Measurements from ENCODE around the gene IL1R2. TPM values are rescaled to one million over a fixed set of nuclear protein-coding genes. Genes with fewer than 3 reads are reported as not detected.
A peak's percentile ranks its signal among the peaks of the same experiment; 100 is the strongest.

Gene IL1R2
- total and polyA plus RNA-seq, 2 of the 8 experiments (the other 6 are each of a cell fraction or from before 2014, with no cell fraction given), result 0.06 TPM; not detected in 1

DNA sequence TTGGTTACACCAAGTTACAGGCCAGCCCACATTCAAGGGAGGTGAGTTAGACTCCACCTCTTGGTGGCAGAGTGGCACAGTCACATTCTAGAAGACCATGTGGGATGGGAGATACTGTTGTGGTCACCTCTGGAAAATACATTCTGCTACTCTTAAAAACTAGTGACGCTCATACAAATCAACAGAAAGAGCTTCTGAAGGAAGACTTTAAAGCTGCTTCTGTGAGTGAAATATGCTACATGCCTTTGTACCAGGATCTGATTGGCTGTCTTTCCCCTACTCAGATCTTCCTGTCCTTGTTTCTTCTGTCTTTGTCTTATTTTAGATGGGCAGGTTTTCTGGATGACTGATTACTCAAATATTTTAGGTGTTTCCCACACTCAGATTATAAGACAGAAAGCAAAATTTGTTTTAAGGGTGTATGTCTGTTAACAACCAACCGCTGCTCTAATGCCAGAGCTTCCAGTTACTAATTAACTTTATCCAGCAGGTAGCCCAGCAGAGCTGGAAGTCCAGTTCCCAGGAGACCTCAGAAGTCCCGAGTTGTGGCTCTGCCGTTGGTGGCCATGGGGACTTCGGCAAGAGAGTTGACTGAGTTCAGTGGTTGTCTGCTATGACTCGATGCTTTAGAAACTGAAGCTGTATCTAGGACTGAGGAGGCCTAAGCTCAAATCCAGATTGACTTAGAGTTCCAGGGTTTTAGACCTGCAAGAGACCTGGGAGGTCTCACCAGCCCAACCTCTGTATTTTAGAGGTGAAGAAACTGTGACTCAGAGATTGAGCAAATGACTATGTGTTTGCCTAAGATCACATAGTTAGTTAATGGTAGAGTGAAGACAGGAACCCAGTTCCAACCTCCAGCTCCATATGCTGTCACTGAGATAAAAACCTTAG is 7.4 kb downstream of the IL1R2 start:
- H3K27ac ChIP-seq (ENCODE audit: low read depth, low read length), result no peak overlapping the region
- 88% methylated on average over 6 of the region's 6 CpGs; no CpG with 5 or more reads in 1 of the 2 experiments for whole genome bisulfite sequencing, 2 experiments (ENCODE audit: extremely low coverage in 1 of 2, insufficient coverage in 1 of 2, insufficient read length in 1 of 2, insufficient replicate concordance in 2 of 2, low coverage in 1 of 2, low lambda C conversion rate in 2 of 2, missing lambda C conversion rate in 1 of 2)
- ChIA-PET CTCF (ENCODE audit: partially characterized antibody) (interaction anchor here (0.8 to 3.6 kb wide), 8 partner anchors 9 to 230 kb away, joined by 3 to 12 read pairs (median 4); no protein-coding TSS in a partner anchor), POLR2A (ENCODE audit: partially characterized antibody) (no interaction called here)
- H2AK5ac ChIP-seq (ENCODE audit: low read depth, low read length), result no peak overlapping the region
- H3K36me3 ChIP-seq (ENCODE audit: control insufficient read depth in 2 of 4, insufficient read depth in 4 of 4, low read length in 3 of 4), result no peaks in the 10 kb centered on the region
- DNase-seq (ENCODE audit: low read depth in 1 of 2, low spot score in 2 of 2) (no peak), FAIRE-seq (no peak)
- no peaks in the 10 kb centered on the region for H3K27me3 ChIP-seq (replicated peaks in 1 of 4; ENCODE audit: control insufficient read depth in 3 of 4, extremely low read depth in 1 of 4, insufficient read depth in 3 of 4, low read length in 3 of 4)
- TF ChIP-seq, protein P1, sequence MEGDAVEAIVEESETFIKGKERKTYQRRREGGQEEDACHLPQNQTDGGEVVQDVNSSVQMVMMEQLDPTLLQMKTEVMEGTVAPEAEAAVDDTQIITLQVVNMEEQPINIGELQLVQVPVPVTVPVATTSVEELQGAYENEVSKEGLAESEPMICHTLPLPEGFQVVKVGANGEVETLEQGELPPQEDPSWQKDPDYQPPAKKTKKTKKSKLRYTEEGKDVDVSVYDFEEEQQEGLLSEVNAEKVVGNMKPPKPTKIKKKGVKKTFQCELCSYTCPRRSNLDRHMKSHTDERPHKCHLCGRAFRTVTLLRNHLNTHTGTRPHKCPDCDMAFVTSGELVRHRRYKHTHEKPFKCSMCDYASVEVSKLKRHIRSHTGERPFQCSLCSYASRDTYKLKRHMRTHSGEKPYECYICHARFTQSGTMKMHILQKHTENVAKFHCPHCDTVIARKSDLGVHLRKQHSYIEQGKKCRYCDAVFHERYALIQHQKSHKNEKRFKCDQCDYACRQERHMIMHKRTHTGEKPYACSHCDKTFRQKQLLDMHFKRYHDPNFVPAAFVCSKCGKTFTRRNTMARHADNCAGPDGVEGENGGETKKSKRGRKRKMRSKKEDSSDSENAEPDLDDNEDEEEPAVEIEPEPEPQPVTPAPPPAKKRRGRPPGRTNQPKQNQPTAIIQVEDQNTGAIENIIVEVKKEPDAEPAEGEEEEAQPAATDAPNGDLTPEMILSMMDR (IDR thresholded peaks at IDR 0.05; ENCODE audit: control extremely low read depth in 1 of 3, insufficient read depth in 1 of 3, low read depth in 1 of 3, low read length in 3 of 3), result peak in 1 of 3 experiments; percentile 15; a peak in 1 of 4 replicates
- peak in 1 of 2 experiments; percentile 14; a peak in 2 of 4 replicates for TF ChIP-seq RAD21 (IDR thresholded peaks at IDR 0.05 in 1 of 2, conservative IDR thresholded peaks at IDR 0.05 in 1 of 2; ENCODE audit: low read depth in 2 of 2, low read length in 2 of 2)
- TF ChIP-seq EZH2 (IDR thresholded peaks at IDR 0.05; ENCODE audit: low read depth, low read length, severe bottlenecking), result no peak
- H4K91ac ChIP-seq (replicated peaks; ENCODE audit: insufficient read length, low read length), result no peak overlapping the region
- no peaks in the 10 kb centered on the region; the same call in 1 of the 2 replicates for H3K23me2 ChIP-seq (ENCODE audit: low read depth, low read length)
- H3K14ac ChIP-seq (ENCODE audit: insufficient read length), result no peak overlapping the region
- H4K8ac ChIP-seq (ENCODE audit: extremely low read depth, insufficient read depth, low read length), result no peak overlapping the region
- H3K4ac ChIP-seq (replicated peaks; ENCODE audit: insufficient read length, low read depth, low read length), result no peak overlapping the region
- no peak overlapping the region for H2AFZ ChIP-seq (ENCODE audit: low read length)
- H2BK5ac ChIP-seq (ENCODE audit: low read depth, low read length), result no peak overlapping the region
- no peaks in the 10 kb centered on the region for H3K9me3 ChIP-seq (ENCODE audit: insufficient read depth in 2 of 2, low read depth in 1 of 2, low read length in 1 of 2)
- H3K9ac ChIP-seq (replicated peaks in 1 of 4; ENCODE audit: extremely low read depth in 1 of 4, low read depth in 3 of 4, low read length in 3 of 4), result no peak overlapping the region
- H3K79me2 ChIP-seq (ENCODE audit: control insufficient read depth in 1 of 2, insufficient read depth in 2 of 2, low read length in 2 of 2), result no peaks in the 10 kb centered on the region
- no peaks in the 10 kb centered on the region for H4K20me1 ChIP-seq (replicated peaks in 1 of 2; ENCODE audit: control insufficient read depth in 1 of 2, insufficient read depth in 2 of 2, low read length in 2 of 2)
- H3K23ac ChIP-seq (ENCODE audit: insufficient read length), result no peak overlapping the region
- H4K5ac ChIP-seq (ENCODE audit: insufficient read length, low read depth, low read length), result no peak overlapping the region
- H3K18ac ChIP-seq (ENCODE audit: extremely low read depth, low read length), result no peak overlapping the region
- no peak overlapping the region for H3K56ac ChIP-seq (replicated peaks; ENCODE audit: insufficient read length, low read depth, low read length)
- H3K4me1 ChIP-seq (replicated peaks in 1 of 4; ENCODE audit: control insufficient read depth in 3 of 4, insufficient read depth in 4 of 4, low read length in 3 of 4), result no peaks in the 10 kb centered on the region
- H2BK20ac ChIP-seq (ENCODE audit: low read length), result no peak overlapping the region
- H3K79me1 ChIP-seq (ENCODE audit: low read depth, low read length), result no peaks in the 10 kb centered on the region
- H3K4me3 ChIP-seq (ENCODE audit: extremely low read depth in 1 of 4, insufficient read depth in 2 of 4, low read depth in 3 of 4, low read length in 4 of 4), result no peak overlapping the region
- H2BK15ac ChIP-seq (ENCODE audit: low read length), result no peak overlapping the region
- H2BK12ac ChIP-seq (ENCODE audit: low read depth, low read length), result no peak overlapping the region
- no peak overlapping the region for H3K4me2 ChIP-seq (ENCODE audit: insufficient read depth in 1 of 2, low read depth in 2 of 2, low read length in 2 of 2)
- H2BK120ac ChIP-seq (replicated peaks; ENCODE audit: low read depth, low read length), result no peak overlapping the region
